ENCODE measurements around the gene DNAJC5.

GRCh38 chr20:63980317-63980805 lies 85.4 kb downstream of the DNAJC5 start:
- TF ChIP-seq CTCF (IDR thresholded peaks at IDR 0.05; ENCODE audit: control extremely low read depth in 1 of 3, insufficient read depth in 1 of 3, low read depth in 1 of 3, low read length in 3 of 3): no peak
- no peak for TF ChIP-seq EZH2 (IDR thresholded peaks at IDR 0.05; ENCODE audit: low read depth, low read length, severe bottlenecking)
- TF ChIP-seq POLR2A (IDR thresholded peaks at IDR 0.05; ENCODE audit: control extremely low read depth in 1 of 2, low read depth in 2 of 2, low read length in 2 of 2): no peak
- no peak for TF ChIP-seq SRF (IDR thresholded peaks at IDR 0.05; ENCODE audit: low read depth, low read length)
- TF ChIP-seq CHD2 (IDR thresholded peaks at IDR 0.05; ENCODE audit: low read length): no peak
- TF ChIP-seq EP300 (IDR thresholded peaks at IDR 0.05; ENCODE audit: borderline replicate concordance in 1 of 2, low read depth in 2 of 2, low read length in 2 of 2): no peak
- TF ChIP-seq ASH2L (IDR thresholded peaks at IDR 0.05; ENCODE audit: low read length): no peak

All from H1 (cell line).